Body of pancreas (tissue), 4 donors: ENCODE results near the gene LMBR1. TPM values are rescaled to one million over a fixed set of nuclear protein-coding genes. Genes with fewer than 3 reads are reported as not detected.

ENCODE experiments used
- ATAC-seq: fragments of 150-250 bp; one replicate; pipeline ENCODE4 v1.9.1; 2016
- DNase-seq, 4 donors: peaks; one replicate each; pipeline ENCODE4 v3.0.0-alpha.2; 2019
- H3K27ac ChIP-seq, 4 donors: fragments of 200-600 bp; sonication (generic); 1 replicate in 3 of 4; 2 replicates in 1 of 4; pipeline versions ENCODE4 v1.5.1 to v1.6.1; 2016 to 2019; ENCODE audit warnings: mild to moderate bottlenecking in 1 of 4, mixed read lengths in 1 of 4, moderate library complexity in 1 of 4
- H3K27me3 ChIP-seq, 2 donors: fragments of 200-600 bp; sonication (generic); one replicate each; pipeline ENCODE4 v1.6.0; 2016; ENCODE audit warnings: mild to moderate bottlenecking in 1 of 2
- H3K36me3 ChIP-seq, 2 donors: fragments of 200-600 bp; sonication (generic); replicated peaks in 1 of 2; 2 replicates each; pipeline ENCODE4 v1.5.1; 2016; ENCODE audit warnings: low read depth in 2 of 2; ENCODE audit not compliant: insufficient read depth in 1 of 2
- H3K4me1 ChIP-seq: fragments of 200-600 bp; sonication (generic); one replicate; pipeline ENCODE4 v1.6.0; 2016
- H3K4me3 ChIP-seq, 2 donors: fragments of 200-600 bp; sonication (generic); 1 replicate in 1 of 2; 2 replicates in 1 of 2; pipeline ENCODE4 v1.5.1; 2016 to 2019
- H3K9me3 ChIP-seq, 3 donors: fragments of 200-600 bp; sonication (generic); 1 replicate in 2 of 3; 2 replicates in 1 of 3; pipeline ENCODE4 v1.5.1; 2016
- CTCF ChIP-seq, 7 experiments: fragments of 450-650 bp in 4 of 7; fragments of 200-600 bp in 3 of 7; sonication (generic) in 3 of 7; IDR thresholded peaks; one replicate each; pipeline ENCODE4 v1.5.1; 2016 to 2019; ENCODE audit warnings: antibody characterized with exemption in 7 of 7
- POLR2A ChIP-seq, 3 donors: fragments of 450-650 bp; IDR thresholded peaks; one replicate each; pipeline ENCODE4 v1.6.1; 2016; ENCODE audit warnings: antibody characterized with exemption in 3 of 3, mild to moderate bottlenecking in 2 of 3
- WGBS, 2 donors: methylation state at CpG; one replicate each; pipeline ENCODE4 v1.1.5; 2017; 5-methylcytosine and 5-hydroxymethylcytosine counted together
- intact Hi-C: fragments of 100-400 bp; cut with DNase I; formaldehyde crosslinking; loops from one replicate; pipeline ENCODE4 v1.15.1; 2023
- total RNA-seq, 2 donors: library from RNA; depleted of rRNA; stranded (reverse); fragments of >200 nt; gene quantifications; one replicate each; pipeline ENCODE4 v1.1.0, GENCODE V29; 2016

The LMBR1 gene
- total RNA-seq, 2 donors from 2014 or later: 23.4 to 54.0 TPM

GRCh38 chr7:156731651-156732050, 161.3 kb downstream of the LMBR1 start:
- no peaks in the 10 kb centered on the region for H3K27me3 ChIP-seq
- no peaks in the 10 kb centered on the region for H3K9me3 ChIP-seq
- ATAC-seq (no peak), DNase-seq (no peak)
- TF ChIP-seq CTCF (IDR thresholded peaks at IDR 0.05) (no peak), POLR2A (IDR thresholded peaks at IDR 0.05) (no peak)
- no peaks in the 10 kb centered on the region for H3K36me3 ChIP-seq
- no peaks in the 10 kb centered on the region for H3K4me1 ChIP-seq
- no peak overlapping the region for H3K27ac ChIP-seq
- no peak overlapping the region for H3K4me3 ChIP-seq
- intact Hi-C loops: no loop called here

DNA sequence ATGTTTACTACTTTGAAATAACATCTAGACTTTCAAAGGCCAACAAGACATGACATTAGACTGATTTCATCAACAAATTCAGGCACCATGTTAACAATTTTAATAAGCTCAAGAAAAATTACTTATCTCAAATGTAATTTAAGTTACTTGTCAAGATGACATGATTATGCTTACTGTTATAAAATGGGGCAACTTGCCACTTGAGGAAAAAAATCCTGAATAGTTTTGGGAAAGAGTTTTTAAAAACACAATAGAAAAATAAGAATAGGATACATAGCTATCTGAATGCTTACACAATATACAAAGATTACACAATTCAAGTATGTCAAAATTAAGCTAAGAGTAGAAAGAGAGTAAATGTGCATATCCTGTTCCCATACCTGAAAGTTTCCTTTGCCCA, 167.0 kb downstream of the LMBR1 start:
- no peak overlapping the region for H3K4me3 ChIP-seq
- intact Hi-C loops: no loop called here
- no peaks in the 10 kb centered on the region for H3K4me1 ChIP-seq
- no peaks in the 10 kb centered on the region for H3K36me3 ChIP-seq
- H3K9me3 ChIP-seq: no peaks in the 10 kb centered on the region
- no peak overlapping the region for H3K27ac ChIP-seq
- no peak for DNase-seq
- TF ChIP-seq CTCF (IDR thresholded peaks at IDR 0.05) (no peak), POLR2A (IDR thresholded peaks at IDR 0.05) (no peak)
- H3K27me3 ChIP-seq: no peaks in the 10 kb centered on the region
- ATAC-seq: no peak

DNA sequence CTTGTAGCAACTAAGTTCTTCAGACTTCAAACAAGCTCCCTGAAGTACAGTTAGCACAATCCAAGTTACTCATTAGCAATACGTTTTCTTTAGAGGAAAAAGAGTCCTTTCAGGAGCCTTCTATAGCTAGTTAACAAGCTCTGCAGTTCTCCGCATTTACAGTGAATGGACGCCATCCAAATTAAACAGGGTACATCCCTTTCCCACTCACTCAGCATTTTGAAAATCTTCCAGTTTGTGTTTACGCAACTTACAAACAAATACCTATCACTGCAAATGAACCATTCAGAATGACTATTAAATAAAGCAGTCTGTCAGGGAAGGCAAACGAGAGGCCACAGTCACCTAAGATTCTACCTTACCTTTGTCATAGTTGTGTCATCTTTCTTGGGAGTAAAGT, 167.9 kb downstream of the LMBR1 start:
- DNase-seq: no peak
- no peaks in the 10 kb centered on the region for H3K27me3 ChIP-seq
- no peaks in the 10 kb centered on the region for H3K4me1 ChIP-seq
- no peaks in the 10 kb centered on the region for H3K9me3 ChIP-seq
- H3K27ac ChIP-seq: no peak overlapping the region
- H3K4me3 ChIP-seq: no peak overlapping the region
- 66 to 85% methylated on average over 5 of the region's 5 CpGs for WGBS, 2 donors
- ATAC-seq: no peak
- intact Hi-C loops: no loop called here
- TF ChIP-seq POLR2A (IDR thresholded peaks at IDR 0.05): no peak
- TF ChIP-seq CTCF (IDR thresholded peaks at IDR 0.05): no peak
- no peaks in the 10 kb centered on the region for H3K36me3 ChIP-seq

DNA sequence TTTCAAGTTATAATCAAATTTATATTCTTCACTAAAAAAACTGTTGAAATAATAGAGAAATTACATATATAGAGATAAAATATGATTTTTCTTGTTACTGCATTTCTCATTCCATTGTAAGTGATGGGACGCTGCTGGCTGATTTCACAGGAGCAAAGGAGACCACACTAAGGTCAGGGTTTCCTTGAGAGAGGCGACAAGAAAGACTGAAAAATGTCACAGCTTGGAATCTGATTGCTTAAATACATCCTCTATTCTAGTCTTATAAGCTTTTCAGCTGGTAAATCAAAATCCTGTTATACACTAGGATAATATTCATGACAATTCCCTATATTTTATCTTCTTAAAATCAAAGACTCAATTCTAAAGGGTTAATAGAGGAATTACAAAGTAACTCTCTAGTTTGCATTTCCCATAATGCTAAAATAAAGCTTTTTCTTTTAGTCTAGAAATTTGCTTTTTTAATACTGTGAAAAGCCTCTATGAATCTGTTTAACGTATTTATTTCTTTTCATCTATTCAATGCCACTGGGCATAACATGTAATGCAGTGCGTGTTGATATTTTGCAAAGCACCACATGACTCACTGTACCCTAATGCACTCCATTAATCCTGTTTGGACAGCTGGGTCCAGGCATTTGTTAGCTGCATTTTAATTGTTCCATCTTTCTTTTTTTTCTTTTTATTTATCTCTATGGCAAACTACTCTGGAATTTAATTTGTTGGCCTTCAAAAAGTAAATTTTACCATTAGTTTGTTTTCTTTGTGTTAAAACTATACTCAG, 170.7 kb downstream of the LMBR1 start:
- Histone ChIP-seq H3K27me3 (no peaks in the 10 kb centered on the region), H3K27ac (no peak overlapping the region), H3K4me1 (no peaks in the 10 kb centered on the region), H3K9me3 (no peaks in the 10 kb centered on the region), H3K36me3 (no peaks in the 10 kb centered on the region), H3K4me3 (no peak overlapping the region)
- no peak for TF ChIP-seq CTCF (IDR thresholded peaks at IDR 0.05)
- TF ChIP-seq POLR2A (IDR thresholded peaks at IDR 0.05): no peak
- ATAC-seq (no peak), DNase-seq (no peak)
- 91 to 96% methylated on average over 4 of the region's 4 CpGs for WGBS, 2 donors
- intact Hi-C loops: no loop called here
